NCI-H526 treated with DMSO at 0.1 percent for 48 hours (cell line): ENCODE data around the gene MRPS23.

Experiments used
- DNase-seq: peaks from one replicate; lab custom pipeline; 2025; lab: John Stamatoyannopoulos, UW

The MRPS23 gene

DNA sequence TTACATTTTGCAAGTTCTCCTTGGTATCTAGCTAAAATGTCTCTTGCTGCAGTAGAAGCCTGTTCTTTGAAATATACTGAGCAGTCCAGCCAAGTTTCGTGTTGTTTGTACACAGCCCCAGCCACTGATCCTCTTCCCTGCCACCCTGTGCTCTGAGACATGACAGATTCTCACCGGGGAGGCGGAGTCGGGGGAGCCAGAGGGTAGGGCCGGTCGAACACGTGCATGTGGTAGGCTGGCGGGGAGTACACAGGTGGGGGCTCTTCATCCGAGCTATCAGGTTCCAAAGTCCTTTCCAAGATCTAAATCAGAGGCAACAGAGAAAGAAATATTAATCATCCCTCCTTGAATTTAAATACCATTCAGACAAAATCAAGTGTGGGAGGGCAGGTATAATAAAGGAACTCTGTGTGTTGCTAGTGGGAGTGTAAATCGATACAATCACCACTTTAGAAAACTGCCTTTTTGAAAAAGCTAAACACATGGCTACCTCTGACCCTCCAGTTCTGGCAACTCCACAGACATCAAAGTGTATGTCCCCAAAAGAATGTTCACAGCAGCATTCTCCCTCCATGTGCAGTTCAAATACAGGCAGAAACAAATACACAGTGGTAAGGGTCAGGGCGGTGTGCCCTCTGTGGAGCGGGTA lies 29.7 kb upstream of the MRPS23 start:
- DNase-seq = no peak

DNA sequence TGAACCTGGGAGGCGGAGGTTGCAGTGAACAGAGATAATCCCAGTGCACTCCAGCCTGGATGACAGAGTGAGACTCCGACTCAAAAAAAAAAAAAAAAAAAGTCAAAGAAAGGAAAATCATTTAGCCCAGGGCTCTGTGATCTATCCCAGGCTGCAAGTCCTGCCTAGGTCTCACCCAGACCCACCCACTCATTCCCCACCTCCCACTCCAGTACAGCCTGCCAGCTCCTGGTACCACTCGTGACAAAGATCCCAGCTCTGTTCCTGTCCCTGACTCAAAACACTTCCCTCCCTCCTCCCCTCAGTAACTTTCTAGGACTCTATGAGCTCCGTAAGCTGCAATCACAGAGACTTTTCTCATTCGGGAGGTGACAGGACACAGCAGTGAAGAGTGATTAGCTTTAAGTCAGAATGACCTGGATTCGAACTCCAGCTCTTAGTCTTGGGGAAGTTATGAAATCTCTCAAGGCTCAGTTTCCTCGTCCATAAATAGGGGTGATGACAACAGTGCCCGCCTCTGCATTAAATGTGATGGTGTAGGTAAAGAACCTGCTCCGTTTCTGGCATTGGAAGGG lies 28.0 kb upstream of the MRPS23 start:
- no peak for DNase-seq

DNA sequence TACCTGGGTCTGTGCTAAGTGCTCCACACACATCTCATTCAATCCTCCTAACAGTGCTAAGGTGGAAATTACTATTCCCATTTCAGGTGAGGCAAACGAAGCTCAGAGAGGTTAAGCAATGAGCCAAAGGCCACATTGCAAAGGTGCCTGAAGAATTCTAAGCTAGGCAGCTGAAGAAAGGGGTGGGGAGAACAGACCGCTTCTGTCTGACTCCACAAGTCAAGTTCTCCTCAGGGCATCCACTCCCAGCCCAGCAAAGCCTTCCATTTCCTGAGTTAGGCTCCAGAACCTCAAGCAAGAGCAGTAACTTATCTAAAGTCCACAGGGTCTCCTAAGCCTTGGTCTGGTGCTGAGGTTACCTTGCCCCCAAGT lies 27.0 kb upstream of the MRPS23 start:
- DNase-seq = no peak

DNA sequence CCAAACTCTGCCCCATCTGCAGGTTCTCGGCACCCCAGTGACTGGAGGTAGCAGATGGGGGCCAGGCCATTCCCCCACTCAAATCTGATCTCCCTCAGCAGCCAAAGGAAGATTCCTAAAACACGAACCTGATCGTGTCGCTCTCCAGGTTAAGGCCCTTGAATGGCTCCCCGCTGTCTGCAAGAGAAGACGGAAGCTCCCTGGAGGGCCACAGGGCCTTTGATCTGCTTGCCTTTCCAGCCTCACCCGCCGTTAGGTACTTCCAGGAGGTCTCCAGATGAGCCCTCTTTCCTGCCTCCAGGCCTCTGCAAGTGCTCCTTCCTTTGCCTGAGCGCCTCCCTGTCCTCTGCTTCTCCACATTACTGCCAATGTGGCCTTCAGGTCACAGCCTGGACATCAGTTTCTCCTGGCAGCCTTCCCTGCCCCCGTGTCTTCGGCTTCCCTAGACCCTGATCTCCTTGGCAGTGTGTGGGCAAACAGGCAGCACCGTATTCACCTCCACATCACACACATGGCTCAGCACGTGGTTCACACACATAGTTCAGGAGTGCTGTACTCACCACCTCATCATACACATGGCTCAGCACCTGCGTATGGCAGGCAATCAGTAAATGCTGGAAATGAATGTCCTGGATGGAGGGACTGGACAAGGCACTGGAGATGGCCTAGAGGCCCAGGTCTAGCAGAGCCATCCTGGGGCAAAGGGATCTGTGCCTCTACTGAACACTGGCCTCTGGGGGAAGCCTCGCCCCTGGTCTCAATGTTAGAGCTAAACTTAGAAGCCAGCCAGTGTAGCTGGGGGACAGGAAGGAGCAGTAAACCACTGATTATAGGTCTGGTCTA lies 26.4 kb upstream of the MRPS23 start:
- no peak for DNase-seq

DNA sequence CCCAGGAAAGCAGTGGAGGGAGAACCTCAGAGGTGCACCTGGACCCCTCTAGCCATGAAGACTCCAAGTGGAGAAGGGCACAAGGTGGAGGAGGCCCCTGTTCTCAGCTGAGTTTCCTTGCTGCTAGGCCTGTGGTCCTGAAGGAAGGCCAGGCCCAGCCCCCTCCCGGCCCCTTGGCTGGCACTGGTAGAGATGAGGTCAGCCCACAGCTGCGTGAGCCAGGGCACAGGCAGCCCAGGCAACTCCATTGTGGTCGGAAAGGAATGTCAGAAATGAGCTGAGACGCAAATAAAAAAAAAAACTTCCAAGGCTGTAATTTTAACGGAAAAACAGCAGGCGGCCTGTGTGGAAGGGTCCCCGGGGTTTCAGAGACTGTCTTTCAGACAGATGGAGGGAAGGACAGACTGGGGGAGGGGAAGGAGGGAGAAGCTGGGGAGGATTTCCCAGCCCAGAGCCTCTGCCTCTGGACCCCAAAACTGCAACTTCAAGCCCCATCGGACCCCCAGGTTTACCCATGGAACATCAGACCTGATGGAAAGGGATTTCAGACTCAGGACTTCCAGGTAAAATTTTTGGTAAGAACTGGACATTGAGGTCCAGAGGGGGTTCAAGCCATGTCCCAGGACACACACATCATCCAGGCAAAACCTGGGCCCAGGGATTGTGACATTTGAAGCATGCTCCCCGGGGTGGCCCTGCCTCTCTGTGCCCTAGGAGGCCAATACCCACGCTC lies 25.6 kb upstream of the MRPS23 start:
- no peak for DNase-seq

DNA sequence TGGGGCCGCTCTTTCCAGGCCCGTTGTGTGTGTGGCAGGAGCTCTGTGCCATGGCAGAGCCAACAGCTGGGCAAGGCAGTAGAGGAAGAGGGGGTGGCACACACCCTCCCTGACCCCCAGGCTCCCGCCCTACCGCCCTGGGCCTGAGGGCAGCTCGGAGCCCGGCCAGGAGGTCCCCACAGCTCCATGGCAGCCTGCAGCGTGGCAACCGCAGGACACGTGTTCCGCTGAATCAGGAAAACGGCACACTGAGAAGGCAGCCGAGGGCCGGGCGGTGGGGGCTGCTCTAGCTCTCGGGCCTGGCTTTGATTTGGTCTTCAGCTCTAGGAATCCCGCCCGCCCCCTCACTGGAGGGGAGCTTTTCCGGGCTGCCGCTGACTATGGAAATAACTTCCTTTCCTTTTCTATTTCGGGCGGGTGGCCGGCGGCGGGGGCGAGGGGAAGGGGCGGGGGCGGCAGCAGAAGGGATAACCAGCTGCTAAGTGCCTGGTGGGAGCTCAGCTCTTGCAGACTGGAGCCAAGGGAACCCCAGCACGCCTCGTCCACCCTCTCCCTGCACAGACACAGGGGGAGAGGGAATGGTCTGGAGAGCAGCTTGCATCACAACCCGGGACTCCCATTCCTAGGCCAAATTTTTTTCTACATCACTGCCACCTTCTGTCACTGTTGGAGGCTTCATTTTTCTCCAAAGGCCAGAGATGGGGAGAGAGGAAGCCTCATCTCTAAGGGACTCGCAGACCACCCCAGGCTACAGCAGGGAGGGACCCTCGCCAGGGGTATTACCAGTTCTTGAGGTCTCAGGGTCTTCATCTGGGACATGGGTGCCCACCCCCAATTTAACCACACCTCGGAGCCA lies 24.8 kb upstream of the MRPS23 start:
- no peak for DNase-seq

DNA sequence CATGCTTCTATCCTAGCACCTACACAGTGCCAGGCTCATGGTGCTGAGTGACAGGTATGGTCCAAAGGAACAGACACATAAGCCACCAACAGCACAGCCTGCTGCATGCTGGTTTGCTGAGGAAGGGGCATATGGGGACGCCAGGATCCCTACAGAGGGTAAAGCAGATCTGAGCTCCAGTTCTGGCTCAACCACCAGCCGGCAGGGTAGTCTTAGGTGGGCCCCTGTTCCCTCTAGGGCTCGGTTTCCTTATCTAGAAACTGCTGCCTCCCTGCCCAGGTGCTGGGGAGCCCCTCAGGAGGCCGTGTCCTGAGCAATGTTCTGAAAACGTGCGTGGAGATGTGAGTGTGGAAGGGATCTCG lies 24.2 kb upstream of the MRPS23 start:
- no peak for DNase-seq

DNA sequence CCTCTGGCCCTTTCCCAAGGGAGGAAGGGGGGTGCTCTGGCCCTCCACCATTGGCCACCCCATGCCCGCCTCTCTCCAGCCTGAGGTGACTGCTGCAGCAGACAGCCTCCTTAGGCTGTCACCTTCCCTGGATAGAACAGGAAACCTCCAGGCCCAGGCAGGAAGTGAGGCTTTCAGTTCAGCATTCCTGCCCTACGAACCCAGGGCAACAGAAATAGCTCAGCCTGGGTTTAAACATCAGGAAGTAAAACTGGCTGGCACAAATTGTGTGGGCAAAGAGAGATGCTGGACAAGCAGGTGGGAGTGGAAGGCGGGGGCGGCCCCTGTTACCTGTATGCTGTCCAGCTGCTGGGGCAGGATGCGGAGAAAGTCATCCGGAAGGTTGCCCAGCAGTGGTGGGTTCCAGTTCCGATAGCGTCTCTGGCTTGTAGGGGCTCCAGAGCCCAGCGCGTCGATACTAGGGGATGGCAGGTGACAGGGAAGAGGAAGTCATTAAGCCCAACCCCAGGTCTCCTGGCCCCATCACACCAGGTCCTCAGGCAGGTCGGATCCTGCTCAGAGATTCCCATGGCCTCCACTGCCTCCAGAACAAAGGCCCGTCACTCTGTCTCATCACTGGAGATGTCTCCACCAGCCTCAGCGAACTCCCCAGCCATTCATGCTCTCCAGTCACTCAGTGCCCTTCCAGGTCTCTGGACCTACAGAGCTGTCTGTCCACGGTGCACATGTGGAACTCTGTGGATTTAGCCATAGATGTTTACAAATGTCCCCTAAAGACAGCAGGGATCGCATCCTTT lies 23.6 kb upstream of the MRPS23 start:
- no peak for DNase-seq

DNA sequence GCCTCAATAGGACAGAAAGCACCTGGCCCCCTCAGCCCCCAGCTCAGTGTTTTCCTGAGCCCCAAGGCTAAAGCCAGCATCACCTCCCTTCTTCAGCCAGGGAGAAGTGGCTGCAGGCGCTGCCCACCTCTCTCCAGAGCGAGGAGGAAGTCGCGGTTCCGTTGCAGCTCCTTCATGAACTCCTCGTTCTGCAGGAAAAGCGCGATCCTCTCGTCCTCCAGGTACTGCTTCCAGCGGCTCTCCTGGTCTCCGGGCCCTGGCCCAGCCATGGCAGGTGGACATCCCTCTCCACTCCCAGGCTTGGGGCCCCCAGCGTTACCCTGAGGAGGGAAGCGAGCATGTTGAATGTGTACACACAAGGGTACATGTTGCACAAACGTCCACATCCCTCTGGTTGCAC lies 22.7 kb upstream of the MRPS23 start:
- DNase-seq = no peak

DNA sequence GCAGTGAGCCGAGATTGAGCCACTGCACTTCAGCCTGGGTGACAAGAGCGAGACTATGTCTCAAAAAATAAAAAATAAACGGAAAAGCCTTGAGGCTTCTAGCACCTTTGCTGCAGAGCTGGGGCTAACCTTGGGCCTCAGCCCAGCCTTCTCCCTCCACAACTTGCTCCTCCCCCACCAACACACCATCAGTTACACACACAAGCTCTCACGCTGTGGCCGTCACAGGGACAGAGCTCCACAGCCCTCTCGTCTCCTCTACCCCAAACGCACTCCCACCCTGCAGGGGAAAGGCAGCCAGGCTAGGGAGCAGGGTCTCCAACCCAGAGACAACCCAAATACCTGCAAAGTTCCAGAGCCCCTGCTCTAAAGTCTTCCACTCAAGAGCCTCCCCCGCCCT lies 22.0 kb upstream of the MRPS23 start:
- DNase-seq = no peak

DNA sequence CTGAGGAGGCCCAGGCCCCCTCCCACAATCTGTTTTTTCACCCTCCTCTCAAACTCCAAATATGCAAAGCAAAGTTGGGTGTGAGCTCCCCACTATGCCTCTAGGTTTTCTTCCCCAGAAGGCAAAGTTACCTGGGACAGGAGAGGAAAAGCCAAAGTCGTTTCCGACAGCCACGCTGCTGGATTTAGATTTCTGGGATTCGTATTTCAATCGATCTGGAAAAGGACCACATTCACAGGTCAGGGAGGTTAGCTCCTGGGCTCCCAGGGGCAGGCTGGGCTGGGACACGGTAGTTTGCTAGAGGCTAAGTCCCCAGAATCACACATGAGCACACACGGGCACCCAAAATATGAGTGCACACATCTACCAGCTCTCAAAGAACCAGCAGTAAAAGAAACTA lies 21.3 kb upstream of the MRPS23 start:
- no peak for DNase-seq

DNA sequence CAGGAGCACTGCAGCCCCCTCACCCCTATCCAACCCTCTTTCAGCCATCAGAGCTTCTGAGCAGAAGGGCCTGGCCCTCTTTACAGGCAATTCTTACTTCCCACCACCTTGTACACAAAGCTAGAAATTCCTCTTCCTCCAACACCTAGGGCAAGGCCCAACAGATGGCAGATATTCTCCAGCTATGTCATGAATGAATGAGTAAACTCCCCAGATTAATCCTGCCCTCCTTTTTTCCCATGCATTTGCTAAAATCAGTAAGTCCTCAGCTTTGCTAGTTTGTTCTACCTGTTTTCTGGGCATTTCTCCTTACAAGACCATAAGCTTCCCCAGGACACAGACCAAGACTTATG lies 20.4 kb upstream of the MRPS23 start:
- no peak for DNase-seq

DNA sequence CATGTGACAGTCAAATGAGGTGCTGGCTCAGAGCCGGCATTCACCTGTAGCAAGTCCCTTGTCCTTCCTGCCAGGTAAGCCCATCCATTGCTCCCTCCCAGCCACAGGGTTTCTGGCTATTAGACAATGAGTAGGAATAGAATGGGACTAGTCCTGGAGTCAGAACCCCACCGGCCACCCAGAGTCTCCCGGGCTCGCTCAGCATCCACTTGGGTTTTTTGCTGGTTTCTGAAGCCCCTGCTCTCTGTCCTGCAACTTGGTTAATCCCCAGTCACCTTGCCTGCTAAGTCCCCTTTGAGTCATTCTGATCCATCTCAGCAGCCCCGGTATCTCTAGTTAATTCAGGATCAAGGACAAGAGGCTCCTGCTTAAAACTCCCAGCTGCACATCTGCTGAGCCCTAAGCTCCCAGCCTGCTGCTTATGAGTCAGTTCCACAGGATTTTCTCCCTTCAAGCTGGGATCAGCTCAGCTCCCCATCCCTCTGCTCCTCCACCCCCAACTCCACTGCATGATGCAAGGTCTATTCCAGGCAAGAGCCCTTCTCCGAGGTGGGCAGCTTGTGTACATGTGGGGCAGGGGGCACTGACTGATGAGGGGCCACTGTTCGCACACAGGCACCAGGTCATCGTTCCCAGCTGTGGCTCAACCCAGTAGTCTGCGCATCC lies 19.9 kb upstream of the MRPS23 start:
- DNase-seq = no peak

DNA sequence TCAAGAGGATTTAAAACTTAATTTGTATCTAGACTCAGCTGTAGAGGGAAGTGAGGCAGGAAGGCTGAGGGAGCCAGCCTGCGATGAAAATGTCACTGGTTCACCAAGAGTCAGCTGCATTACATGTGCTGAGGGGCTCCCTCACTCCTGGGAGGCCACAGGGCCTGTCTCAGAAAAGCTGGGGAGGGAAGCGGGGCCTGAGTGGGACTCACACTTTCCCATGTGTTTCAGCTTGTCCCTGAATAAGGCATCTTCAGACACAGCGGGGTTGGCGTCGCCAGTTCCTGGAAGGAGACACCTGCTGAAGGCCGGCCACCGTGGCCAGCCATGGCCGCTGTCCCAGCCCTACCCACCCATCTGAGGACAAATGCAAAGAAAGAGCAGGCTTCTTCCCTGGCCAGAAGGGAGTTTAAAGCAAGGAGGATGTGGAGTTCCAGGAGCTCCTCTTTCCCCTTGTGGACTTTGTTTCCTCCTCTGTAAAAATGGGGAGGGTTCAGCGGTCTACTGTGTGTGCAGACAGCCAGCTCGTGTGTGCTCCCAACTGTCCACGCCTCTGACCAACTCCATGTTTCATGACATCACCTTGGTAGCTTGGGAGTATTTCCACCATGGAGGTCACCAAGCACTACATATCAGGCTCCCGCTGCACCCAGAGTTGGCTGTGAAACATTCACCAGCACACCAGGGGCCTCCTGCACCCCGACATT lies 19.2 kb upstream of the MRPS23 start:
- no peak for DNase-seq

DNA sequence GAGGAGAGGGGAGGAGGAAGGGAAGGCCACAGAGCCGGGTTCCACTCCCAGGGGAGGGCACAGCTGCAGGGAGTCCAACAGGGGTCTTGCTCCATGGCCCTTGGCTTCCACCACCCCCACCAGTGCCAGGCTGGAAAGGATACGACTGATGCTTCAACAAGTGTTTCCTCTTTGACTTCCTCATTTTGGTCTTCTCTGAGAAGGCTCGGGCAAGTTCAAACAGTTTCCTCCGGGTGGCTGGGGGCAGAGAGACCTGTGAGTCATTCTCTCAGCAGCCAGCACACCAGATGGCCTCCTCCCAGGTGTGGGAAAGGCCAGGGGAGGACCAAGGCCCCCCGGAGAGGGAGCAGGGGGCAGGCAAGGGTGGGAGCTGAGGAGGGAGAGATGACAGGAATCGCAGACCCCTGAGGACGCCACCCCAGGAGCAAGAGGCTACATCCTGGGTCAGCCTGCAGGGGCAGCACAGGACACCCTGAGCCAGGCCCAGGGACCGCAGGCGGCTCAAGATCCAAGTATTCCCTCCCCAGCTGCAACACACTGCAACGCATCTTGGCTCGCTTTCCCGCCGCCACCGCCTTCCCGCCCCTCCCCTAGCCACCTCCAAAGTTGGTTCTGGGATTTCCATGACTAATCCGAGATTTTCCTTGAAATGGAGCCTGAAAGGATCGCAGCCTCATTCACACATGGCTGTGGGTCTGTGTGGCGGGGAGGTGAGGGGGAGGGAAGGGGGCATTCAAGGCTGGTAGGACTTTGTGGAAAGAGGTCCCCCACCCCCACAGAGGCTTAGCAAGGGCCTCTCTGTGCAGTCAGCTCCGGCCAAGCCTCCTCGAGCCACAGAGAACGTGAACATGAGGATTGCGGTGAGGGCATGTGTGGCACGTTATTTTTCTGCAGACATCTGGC lies 18.4 kb upstream of the MRPS23 start:
- no peak for DNase-seq

DNA sequence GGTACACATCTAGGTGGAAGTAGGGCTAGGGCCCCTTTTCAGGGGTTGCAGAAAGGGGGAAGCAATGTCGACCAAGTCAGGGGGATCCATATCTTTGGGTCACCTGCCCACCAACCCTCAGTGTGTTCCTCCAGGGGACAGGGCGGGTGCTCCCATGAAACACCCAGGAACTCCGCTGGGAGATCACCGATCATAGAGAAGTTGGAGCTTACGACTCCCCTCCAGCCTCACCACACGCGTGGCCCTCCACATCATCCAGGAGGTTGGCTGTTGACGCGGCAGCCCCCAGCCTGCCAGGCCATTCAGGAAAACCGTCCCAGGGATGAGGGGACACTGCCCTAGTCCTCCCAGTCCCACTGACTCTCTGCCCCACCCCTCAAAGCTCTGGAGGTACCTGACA lies 17.3 kb upstream of the MRPS23 start:
- DNase-seq = no peak

DNA sequence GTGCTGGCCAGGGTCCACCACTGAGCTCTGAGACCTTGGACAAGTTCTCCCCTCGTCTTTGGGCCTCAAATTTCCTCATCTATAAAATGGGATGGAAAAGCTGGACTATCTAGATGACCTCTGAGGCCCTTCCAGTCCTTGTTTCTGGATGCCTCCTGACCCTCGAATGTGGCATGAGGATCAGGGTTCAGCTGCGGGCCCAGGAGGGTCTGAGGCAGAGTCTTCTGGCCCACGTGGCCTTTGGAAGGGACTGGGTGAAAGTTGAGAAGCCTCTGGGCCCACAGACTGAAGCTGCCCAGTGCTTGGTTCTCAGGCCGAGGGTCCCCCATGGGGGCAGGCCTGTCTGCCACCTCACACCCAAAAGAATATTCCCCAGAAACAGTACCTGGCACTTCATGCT lies 16.9 kb upstream of the MRPS23 start:
- no peak for DNase-seq

DNA sequence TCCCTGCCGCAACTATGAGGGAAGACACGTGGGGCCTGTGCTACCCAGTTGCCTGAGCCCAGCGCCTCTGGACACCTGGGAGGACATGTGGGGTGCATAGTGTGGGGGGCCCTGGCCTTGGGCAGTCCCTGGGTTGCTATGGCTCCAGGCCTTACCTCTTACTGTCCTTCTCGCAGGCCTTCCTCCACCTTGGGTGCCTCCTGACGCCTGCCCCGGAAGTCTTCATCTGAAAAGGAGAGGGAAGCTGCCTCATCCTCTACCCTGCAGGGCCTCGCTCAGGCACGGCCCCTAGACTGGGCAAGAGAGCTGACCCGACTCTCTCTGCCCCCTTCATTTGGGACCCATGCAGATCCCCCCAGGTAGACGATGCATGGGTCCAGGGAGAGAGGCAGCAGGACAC lies 16.5 kb upstream of the MRPS23 start:
- no peak for DNase-seq

DNA sequence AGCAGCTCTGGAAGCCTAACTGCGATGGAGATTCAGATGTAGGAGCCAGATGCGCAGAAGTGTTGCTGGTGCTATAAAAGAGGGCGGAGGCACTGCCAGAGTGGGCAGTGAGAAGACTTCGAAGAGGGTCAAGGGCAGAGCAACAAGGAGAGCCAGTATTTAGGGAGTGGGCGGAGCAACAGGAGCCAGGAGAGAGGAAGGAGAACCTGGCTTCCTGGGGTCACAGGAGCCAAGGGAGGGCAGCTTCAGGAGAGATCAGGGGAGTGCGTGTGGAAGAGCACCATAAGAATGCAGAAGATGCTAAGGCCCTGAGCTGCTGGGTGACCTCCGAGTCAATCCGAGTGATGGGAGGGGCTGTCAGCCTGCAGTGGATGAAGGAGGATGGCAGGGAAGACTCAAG lies 14.4 kb upstream of the MRPS23 start:
- DNase-seq = no peak
